Measurements from ENCODE around the gene LYPD3. TPM values are rescaled to one million over a fixed set of nuclear protein-coding genes. Genes with fewer than 3 reads are reported as not detected.
"Not testable (repeated sequence)": the region's sequence is repeated elsewhere in the genome, so short reads cannot be mapped to it uniquely, and the experiment has no call there.

Gene LYPD3
- total RNA-seq, 4 donors from 2014 or later = 0.67 TPM; not detected in 3

GRCh38 chr19:43444531-43445287 is 20.7 kb downstream of the LYPD3 start:
- Histone ChIP-seq H3K4me1 (no peaks in the 10 kb centered on the region), H3K36me3 (no peaks in the 10 kb centered on the region), H3K27me3 (no peaks in the 10 kb centered on the region), H3K4me3 (no peak overlapping the region), H3K27ac (no peak overlapping the region), H3K9me3 (no peaks in the 10 kb centered on the region)
- no peak for TF ChIP-seq CTCF (IDR thresholded peaks at IDR 0.05)
- TF ChIP-seq POLR2A (IDR thresholded peaks at IDR 0.05) = no peak
- DNase-seq = no peak

GRCh38 chr19:43444091-43444490 is 21.3 kb downstream of the LYPD3 start:
- DNase-seq = not testable (repeated sequence)

GRCh38 chr19:43441716-43442115 is 23.7 kb downstream of the LYPD3 start:
- no peaks in the 10 kb centered on the region for H3K27me3 ChIP-seq
- no peaks in the 10 kb centered on the region for H3K9me3 ChIP-seq

More at GRCh38 chr19:43444091-43444490, 21.3 kb downstream of the LYPD3 start:
- not testable (repeated sequence) for H3K27ac ChIP-seq, H3K4me1 ChIP-seq, H3K27me3 ChIP-seq, H3K4me3 ChIP-seq, H3K9me3 ChIP-seq, H3K36me3 ChIP-seq

GRCh38 chr19:43439709-43440063 is 25.7 kb downstream of the LYPD3 start:
- Histone ChIP-seq H3K4me3 (no peak overlapping the region), H3K27ac (no peak overlapping the region), H3K9me3 (no peaks in the 10 kb centered on the region), H3K36me3 (no peaks in the 10 kb centered on the region), H3K27me3 (no peaks in the 10 kb centered on the region), H3K4me1 (peaks cover 0 to 17% (median 9%) of the 10 kb centered on the region in 4 donors)
- no peak for DNase-seq
- no peak for TF ChIP-seq CTCF (IDR thresholded peaks at IDR 0.05)

More at GRCh38 chr19:43441716-43442115, 23.7 kb downstream of the LYPD3 start:
- Histone ChIP-seq H3K4me3 (no peak overlapping the region), H3K4me1 (peaks cover 0 to 17% (median 9%) of the 10 kb centered on the region in 4 donors), H3K27ac (no peak overlapping the region), H3K36me3 (no peaks in the 10 kb centered on the region)
- DNase-seq = no peak
- TF ChIP-seq CTCF (IDR thresholded peaks at IDR 0.05) = no peak
- no peak for TF ChIP-seq POLR2A (IDR thresholded peaks at IDR 0.05)

GRCh38 chr19:43439032-43439708 is 26.2 kb downstream of the LYPD3 start:
- TF ChIP-seq POLR2A (IDR thresholded peaks at IDR 0.05) (no peak), CTCF (IDR thresholded peaks at IDR 0.05) (no peak)
- Histone ChIP-seq H3K36me3 (no peaks in the 10 kb centered on the region), H3K4me3 (no peak overlapping the region), H3K27ac (peak overlapping the region in 3 of 4 donors; percentile 5 to 44 (median 6)), H3K9me3 (no peaks in the 10 kb centered on the region), H3K4me1 (peaks cover 0 to 17% (median 9%) of the 10 kb centered on the region in 4 donors), H3K27me3 (no peaks in the 10 kb centered on the region)
- DNase-seq = peak in 2 of 3 donors; percentile 26 to 50

Data from Peyer's patch (tissue), 4 donors.